Endothelial cell of umbilical vein (primary cell): Measurements from ENCODE around the gene TNIK.

Experiments used
- CTCF ChIP-seq, 2 donors: IDR thresholded peaks; 1 replicate in 1 of 2; 2 replicates in 1 of 2; pipeline ENCODE4 v1.5.1; 2011; ENCODE audit warnings: low read length in 2 of 2, mild to moderate bottlenecking in 2 of 2, moderate library complexity in 2 of 2, control low read depth in 1 of 2, inconsistent platforms in 1 of 2, low read depth in 1 of 2; ENCODE audit not compliant: insufficient read depth in 1 of 2; ENCODE audit errors: extremely low read depth in 1 of 2
- POLR2AphosphoS5 ChIP-seq: IDR thresholded peaks from 2 replicates; pipeline ENCODE4 v1.6.1; 2012; ENCODE audit warnings: low read depth, mild to moderate bottlenecking, control low read depth, low read length, moderate library complexity; ENCODE audit not compliant: insufficient read depth

- TF ChIP-seq CTCF (IDR thresholded peaks at IDR 0.05; ENCODE audit: extremely low read depth in 1 of 2, insufficient read depth in 1 of 2, low read depth in 1 of 2, low read length in 2 of 2) (no peak), POLR2AphosphoS5 (no peak)
Measured at GRCh38 chr3:171495413-171495812, 35.2 kb upstream of the TNIK start.
